NCI-H2171 (cell line): ENCODE results near the gene ACTA2.

ENCODE experiments used
- DNase-seq: peaks from one replicate; lab custom pipeline; 2025; lab: John Stamatoyannopoulos, UW

Gene ACTA2

DNA sequence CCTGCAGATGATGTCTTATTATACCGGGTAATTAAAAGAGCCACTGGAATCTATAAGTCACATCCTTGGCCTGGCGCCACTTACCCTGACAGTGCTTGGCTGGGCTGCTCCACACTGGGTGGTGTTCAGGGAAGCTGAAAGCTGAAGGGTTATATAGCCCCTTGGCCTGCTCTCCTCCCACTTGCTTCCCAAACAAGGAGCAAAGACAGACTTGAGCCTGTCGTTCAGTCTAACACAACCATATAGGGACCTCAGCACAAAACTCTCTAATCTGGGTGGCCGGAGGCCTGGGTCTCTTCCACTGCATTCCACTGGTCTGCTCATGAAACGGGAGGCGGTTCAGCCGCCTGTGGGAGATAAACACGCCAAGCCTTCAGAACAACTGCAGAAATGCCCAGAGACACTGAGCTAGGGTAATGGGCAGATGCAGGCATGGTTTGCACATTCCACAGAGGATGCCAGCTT is at the start of gene ACTA2:
Gene ACTA2, minus strand, starts transcription at position 127 of the 465 bp plus-strand sequence. CDS start 3,843 bp downstream, outside the sequence.
- DNase-seq, result no peak

DNA sequence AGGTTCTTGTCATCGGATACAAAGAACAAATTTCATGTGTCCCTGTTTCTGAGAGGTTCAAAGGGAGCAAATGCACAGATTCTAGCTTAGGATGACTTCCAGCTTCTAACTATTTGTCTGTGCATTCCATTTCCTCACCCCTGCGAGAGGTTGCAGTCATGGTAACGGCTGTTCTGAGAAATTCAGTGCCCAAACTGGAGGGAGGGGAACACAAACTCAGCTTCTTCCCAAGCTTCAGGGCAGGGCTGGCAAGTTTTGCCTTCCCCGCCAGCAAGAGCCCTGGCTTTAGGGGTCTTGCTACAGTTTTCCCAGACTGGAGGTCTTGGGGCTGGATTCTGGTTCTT is 49.1 kb upstream of the ACTA2 start:
- no peak for DNase-seq

- DNase-seq, result no peak
These were observed 48.6 kb upstream of the ACTA2 start for GRCh38 chr10:89001024-89001728.

- no peak for DNase-seq
These were observed 47.1 kb upstream of the ACTA2 start for GRCh38 chr10:88999625-89000024.

- DNase-seq, result no peak
These were observed 44.4 kb upstream of the ACTA2 start for GRCh38 chr10:88996927-88997326.

- no peak for DNase-seq
These were observed 42.7 kb upstream of the ACTA2 start for GRCh38 chr10:88995156-88995876.

DNA sequence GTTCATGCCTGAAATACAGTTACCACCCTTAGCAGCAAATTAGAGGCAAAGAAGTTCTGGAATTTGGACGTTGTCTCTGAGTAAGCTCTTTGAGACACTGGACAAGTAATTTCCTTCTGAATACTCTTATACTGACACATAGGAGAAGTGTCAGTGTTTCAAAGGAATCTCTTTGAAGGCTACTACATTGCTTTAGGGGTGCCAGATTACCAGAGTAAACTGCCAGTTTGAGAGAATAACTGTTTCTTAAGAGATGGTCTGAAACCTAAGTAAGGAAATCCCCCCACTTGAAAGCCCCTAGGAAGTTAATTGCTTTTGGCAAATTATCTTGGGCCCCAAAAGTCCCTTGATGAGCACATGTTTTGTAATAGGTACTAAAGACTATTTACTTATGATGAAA is 41.4 kb upstream of the ACTA2 start:
- no peak for DNase-seq

DNA sequence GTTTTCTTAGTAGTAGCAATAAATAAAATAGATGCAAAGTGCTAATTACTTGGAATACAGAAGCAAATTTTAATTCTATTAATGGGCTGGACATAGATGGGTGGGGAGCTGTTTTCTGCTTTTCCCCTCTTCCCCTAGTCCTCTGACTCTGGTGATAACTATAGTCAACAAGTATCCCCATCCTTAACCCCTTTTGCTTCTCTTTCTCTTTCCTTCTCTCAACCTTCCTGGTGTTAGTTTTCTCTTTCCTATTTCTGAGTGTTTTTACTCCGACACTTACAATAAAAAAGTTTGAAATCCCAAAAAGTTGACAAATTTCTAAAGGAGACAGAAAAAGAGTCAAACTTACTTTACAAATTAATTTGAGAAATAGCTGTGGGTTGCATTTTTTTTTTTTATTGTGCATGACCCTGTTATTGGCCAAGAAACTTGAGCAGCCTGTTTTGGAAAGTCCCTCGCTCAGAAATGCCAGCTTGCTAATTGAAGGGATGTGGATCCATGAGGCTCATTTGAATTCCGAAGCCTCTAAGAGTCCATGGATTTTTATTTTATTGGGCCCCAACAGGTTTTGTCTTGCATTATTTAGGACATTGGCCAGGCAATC is 40.5 kb upstream of the ACTA2 start:
- no peak for DNase-seq

DNA sequence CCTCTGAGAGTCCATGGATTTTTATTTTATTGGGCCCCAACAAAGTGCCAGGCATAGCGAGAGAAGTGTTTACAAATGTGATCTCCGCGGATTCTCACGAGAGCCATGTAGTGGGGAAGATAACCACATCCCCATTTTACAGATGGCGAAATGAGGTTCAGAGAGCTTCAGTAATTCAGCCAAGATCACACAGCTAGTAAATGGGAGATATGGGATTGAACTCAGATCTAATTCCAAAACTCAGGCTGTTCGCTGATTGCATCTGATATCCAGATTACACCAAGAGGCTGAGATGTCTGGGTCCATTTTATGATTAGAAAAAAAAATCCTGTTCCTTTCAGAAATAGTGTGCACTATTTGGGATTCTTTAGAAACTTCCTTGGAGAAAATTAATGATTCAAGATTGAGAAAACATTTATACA is 39.3 kb upstream of the ACTA2 start:
- DNase-seq, result no peak

- DNase-seq, result no peak
These were observed 38.8 kb upstream of the ACTA2 start for GRCh38 chr10:88991161-88991898.

DNA sequence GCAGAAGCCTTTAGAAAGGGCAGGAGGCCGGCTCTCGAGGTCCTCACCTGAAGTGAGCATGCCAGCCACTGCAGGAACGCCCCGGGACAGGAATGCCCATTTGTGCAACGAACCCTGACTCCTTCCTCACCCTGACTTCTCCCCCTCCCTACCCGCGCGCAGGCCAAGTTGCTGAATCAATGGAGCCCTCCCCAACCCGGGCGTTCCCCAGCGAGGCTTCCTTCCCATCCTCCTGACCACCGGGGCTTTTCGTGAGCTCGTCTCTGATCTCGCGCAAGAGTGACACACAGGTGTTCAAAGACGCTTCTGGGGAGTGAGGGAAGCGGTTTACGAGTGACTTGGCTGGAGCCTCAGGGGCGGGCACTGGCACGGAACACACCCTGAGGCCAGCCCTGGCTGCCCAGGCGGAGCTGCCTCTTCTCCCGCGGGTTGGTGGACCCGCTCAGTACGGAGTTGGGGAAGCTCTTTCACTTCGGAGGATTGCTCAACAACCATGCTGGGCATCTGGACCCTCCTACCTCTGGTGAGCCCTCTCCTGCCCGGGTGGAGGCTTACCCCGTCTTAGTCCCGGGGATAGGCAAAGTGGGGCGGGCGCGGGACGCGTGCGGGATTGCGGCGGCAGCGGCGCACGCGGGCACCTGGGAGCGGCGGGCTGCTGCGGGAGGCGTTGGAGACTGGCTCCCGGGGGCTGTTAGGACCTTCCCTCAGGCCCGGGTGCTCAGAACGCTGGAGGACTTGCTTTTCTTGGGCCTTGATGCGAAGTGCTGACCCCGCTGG is 38.0 kb upstream of the ACTA2 start, which contains the start of gene FAS:
Gene FAS, plus strand, starts transcription at position 415 of the 777 bp plus-strand sequence. Its CDS starts 79 bp downstream, at position 494.
- DNase-seq, result no peak

GRCh38 chr10:88989824-88990383 is 37.3 kb upstream of the ACTA2 start:
- DNase-seq, result no peak

DNA sequence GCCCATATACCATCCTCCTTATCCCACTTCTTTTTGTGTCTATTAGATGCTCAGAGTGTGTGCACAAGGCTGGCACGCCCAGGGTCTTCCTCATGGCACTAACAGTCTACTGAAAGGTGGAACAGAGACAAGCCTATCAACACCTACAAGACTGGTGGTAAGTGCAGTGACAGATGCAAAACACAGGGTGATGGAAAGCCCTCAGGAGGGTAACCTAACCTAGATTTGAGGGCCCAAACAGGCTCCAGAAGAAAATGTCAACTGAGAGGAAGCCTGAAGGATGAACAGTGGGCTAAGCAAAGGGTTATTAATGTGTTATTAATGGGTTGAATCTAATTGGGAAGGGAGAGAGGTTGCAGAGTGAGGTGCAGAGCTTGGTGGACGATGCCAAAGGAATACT is 36.9 kb upstream of the ACTA2 start:
- DNase-seq, result no peak

DNA sequence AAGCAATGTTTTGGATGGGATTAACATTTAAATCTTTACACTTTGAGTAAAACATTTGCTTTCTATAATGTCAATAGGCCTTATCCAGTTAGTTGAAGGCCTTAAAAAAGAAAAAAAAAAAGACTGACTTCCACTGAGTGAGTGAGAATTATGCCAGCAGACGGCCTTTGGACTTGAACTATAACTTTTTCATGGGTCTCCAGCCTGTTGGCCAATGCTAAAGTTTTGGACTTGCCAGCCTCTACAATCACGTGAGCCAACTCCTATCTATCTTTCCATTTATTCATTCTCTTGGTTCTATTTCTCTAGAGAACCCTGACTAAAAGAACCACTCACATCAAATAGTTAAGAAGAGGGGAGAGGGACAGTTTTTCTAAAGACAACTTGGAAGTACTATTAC is 35.3 kb upstream of the ACTA2 start:
- DNase-seq, result no peak

DNA sequence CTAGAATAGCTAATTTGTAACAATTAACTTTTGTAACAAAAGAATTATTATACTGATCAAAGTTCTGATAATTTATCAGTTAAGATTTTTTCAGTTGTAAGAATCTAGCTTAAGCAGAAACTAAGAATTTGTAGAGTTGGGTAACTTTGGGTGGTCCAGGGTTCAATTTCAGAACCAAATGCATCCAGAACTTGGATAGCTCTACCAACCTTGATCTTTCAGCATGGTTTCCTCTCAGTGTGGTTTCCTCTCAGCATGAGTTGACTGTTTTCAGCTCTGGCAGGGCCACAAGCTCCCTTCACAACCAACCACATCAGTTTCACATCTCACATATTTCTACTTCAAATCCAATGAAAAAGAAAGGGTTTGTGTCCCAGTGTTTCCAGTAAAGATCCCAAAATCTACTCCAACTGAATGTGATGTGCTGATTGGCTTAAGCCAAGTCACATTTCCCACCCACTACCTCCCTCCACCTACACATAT is 34.7 kb upstream of the ACTA2 start:
- DNase-seq, result no peak

GRCh38 chr10:88986549-88987242 is 34.1 kb upstream of the ACTA2 start:
- DNase-seq, result no peak

DNA sequence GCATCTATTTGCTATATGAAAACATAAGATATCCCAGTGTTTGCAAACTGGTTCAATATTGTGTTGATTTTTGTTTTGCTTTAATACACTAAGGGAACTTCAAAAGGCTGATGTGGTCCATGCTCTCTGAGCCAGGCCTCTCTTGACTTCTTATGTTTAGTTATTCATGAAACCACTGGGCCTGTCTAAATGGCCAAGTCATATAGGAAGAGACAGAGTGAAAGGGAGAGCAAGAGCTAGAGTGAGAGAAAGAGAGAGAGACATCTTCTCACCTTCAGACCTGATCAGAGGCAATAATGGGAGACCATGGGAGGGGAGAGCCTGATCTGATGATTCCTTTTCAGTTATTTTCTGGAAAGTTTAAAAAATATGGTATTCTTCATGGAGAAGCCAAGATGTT is 32.0 kb upstream of the ACTA2 start:
- no peak for DNase-seq

- no peak for DNase-seq
These were observed 31.4 kb upstream of the ACTA2 start for GRCh38 chr10:88983939-88984338.

GRCh38 chr10:88983206-88983605 is 30.6 kb upstream of the ACTA2 start:
- DNase-seq, result no peak

DNA sequence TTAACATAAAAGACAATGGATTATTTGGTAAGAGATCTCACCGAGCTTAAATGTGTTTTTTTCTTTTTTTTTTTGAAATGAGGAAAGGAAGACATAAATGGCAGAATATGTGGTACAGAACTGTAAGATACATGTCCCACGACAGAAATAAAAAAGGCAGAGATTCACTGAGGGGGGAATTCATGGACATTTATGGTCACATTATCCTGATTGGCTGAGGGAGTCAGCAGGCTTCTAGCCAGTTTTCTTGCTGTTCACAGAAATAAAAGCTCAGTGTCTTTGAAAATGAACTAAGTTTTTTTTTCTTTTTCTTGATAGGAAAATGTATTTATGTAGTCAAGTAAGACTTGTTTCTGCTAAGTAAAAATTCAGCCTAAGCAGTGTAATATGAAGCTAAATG is 29.8 kb upstream of the ACTA2 start:
- DNase-seq, result no peak
